Testis (tissue), 2 donors: Measurements from ENCODE around the gene LYG2.

Experiments
- POLR2A ChIP-seq: fragments of 450-650 bp; IDR thresholded peaks from one replicate; pipeline ENCODE4 v1.6.1; 2017; ENCODE audit warnings: antibody characterized with exemption, mild to moderate bottlenecking, moderate library complexity
- TF ChIP-seq, protein P1 (sequence below), 3 experiments: fragments of 450-650 bp in 2 of 3; fragments of 200-600 bp in 1 of 3; sonication (generic) in 1 of 3; IDR thresholded peaks; one replicate each; pipeline ENCODE4 v1.5.1; 2016 to 2019; ENCODE audit warnings: antibody characterized with exemption in 3 of 3, mild to moderate bottlenecking in 2 of 3, moderate library complexity in 1 of 3

DNA sequence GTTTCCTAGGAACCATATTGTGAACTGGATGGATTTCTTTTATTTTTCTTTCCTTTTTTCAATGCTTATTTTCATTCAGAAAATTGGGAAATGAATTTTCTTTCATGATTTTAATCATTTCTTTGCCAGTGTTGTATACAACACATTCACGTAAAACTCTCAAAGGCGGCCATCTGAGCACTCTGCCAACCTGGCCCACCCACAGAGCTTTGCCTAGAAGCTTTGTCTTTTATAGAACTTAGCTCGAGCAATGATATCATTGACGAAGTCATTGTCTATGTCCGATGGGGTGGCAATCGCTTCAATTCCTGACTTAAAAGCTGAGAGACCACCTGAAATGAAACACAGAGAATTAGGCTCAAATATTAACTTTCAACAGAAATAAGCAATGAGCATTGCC is 13.3 kb downstream of the LYG2 start:
- TF ChIP-seq, protein P1, sequence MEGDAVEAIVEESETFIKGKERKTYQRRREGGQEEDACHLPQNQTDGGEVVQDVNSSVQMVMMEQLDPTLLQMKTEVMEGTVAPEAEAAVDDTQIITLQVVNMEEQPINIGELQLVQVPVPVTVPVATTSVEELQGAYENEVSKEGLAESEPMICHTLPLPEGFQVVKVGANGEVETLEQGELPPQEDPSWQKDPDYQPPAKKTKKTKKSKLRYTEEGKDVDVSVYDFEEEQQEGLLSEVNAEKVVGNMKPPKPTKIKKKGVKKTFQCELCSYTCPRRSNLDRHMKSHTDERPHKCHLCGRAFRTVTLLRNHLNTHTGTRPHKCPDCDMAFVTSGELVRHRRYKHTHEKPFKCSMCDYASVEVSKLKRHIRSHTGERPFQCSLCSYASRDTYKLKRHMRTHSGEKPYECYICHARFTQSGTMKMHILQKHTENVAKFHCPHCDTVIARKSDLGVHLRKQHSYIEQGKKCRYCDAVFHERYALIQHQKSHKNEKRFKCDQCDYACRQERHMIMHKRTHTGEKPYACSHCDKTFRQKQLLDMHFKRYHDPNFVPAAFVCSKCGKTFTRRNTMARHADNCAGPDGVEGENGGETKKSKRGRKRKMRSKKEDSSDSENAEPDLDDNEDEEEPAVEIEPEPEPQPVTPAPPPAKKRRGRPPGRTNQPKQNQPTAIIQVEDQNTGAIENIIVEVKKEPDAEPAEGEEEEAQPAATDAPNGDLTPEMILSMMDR (IDR thresholded peaks at IDR 0.05) = no peak
- no peak for TF ChIP-seq POLR2A
